IPS-18a (cell line): ENCODE data around the gene UNC80.

ENCODE experiments used
- H3K27ac ChIP-seq: one replicate; pipeline ENCODE4 v1.5.1; 2013; ENCODE audit warnings: low read length
- H3K27me3 ChIP-seq: one replicate; pipeline ENCODE4 v1.6.1; 2013; ENCODE audit warnings: mild to moderate bottlenecking, low read length; ENCODE audit not compliant: control insufficient read depth, insufficient read depth
- H3K36me3 ChIP-seq: one replicate; pipeline ENCODE4 v1.6.1; 2013; ENCODE audit warnings: low read depth, low read length; ENCODE audit not compliant: control insufficient read depth
- H3K4me1 ChIP-seq: one replicate; pipeline ENCODE4 v1.6.1; 2013; ENCODE audit warnings: low read depth, low read length; ENCODE audit not compliant: control insufficient read depth
- H3K4me3 ChIP-seq: one replicate; pipeline ENCODE4 v1.5.1; 2013; ENCODE audit warnings: low read length
- H3K9ac ChIP-seq: one replicate; pipeline ENCODE4 v1.6.1; 2013; ENCODE audit warnings: mild to moderate bottlenecking, low read length, moderate library complexity
- H3K9me3 ChIP-seq: one replicate; pipeline ENCODE4 v1.6.1; 2013; ENCODE audit warnings: low read depth, low read length; ENCODE audit not compliant: control insufficient read depth

UNC80 gene

GRCh38 chr2:209808521-209808920 is 36.9 kb downstream of the UNC80 start:
- H3K27me3 ChIP-seq = no peaks in the 10 kb centered on the region
- no peak overlapping the region for H3K27ac ChIP-seq
- no peak overlapping the region for H3K9ac ChIP-seq
- peaks cover 7% of the 10 kb centered on the region for H3K4me1 ChIP-seq
- H3K36me3 ChIP-seq = no peaks in the 10 kb centered on the region
- no peaks in the 10 kb centered on the region for H3K9me3 ChIP-seq
- H3K4me3 ChIP-seq = no peak overlapping the region

GRCh38 chr2:209809256-209809655 is 37.6 kb downstream of the UNC80 start:
- H3K4me1 ChIP-seq = peaks cover 9% of the 10 kb centered on the region
- no peak overlapping the region for H3K4me3 ChIP-seq
- H3K9me3 ChIP-seq = no peaks in the 10 kb centered on the region
- H3K27ac ChIP-seq = no peak overlapping the region
- H3K27me3 ChIP-seq = no peaks in the 10 kb centered on the region
- no peaks in the 10 kb centered on the region for H3K36me3 ChIP-seq
- H3K9ac ChIP-seq = no peak overlapping the region

GRCh38 chr2:209817844-209818271 is 46.2 kb downstream of the UNC80 start:
- no peaks in the 10 kb centered on the region for H3K36me3 ChIP-seq
- no peaks in the 10 kb centered on the region for H3K27me3 ChIP-seq
- H3K9me3 ChIP-seq = no peaks in the 10 kb centered on the region
- peak overlapping the region; percentile 31 for H3K4me3 ChIP-seq
- H3K4me1 ChIP-seq = peaks cover 26% of the 10 kb centered on the region
- H3K27ac ChIP-seq = peak overlapping the region; percentile 83
- peak overlapping the region; percentile 17 for H3K9ac ChIP-seq

GRCh38 chr2:209818939-209819338 is 47.3 kb downstream of the UNC80 start:
- Histone ChIP-seq H3K9ac (no peak overlapping the region), H3K4me1 (peaks cover 17% of the 10 kb centered on the region), H3K36me3 (no peaks in the 10 kb centered on the region), H3K27ac (peak overlapping the region; percentile 83), H3K9me3 (no peaks in the 10 kb centered on the region), H3K27me3 (no peaks in the 10 kb centered on the region), H3K4me3 (no peak overlapping the region)

- Histone ChIP-seq H3K27me3 (no peaks in the 10 kb centered on the region), H3K9ac (no peak overlapping the region), H3K4me1 (peaks cover 17% of the 10 kb centered on the region), H3K36me3 (no peaks in the 10 kb centered on the region), H3K4me3 (no peak overlapping the region), H3K9me3 (no peaks in the 10 kb centered on the region), H3K27ac (no peak overlapping the region)
These were observed 50.2 kb downstream of the UNC80 start for GRCh38 chr2:209821806-209822205.

GRCh38 chr2:209823484-209823883 is 51.9 kb downstream of the UNC80 start:
- no peaks in the 10 kb centered on the region for H3K36me3 ChIP-seq
- H3K9ac ChIP-seq = no peak overlapping the region
- peaks cover 6% of the 10 kb centered on the region for H3K4me1 ChIP-seq
- H3K27me3 ChIP-seq = no peaks in the 10 kb centered on the region
- H3K4me3 ChIP-seq = no peak overlapping the region
- H3K27ac ChIP-seq = no peak overlapping the region
- no peaks in the 10 kb centered on the region for H3K9me3 ChIP-seq

GRCh38 chr2:209824391-209824790 is 52.8 kb downstream of the UNC80 start:
- Histone ChIP-seq H3K9ac (no peak overlapping the region), H3K27me3 (no peaks in the 10 kb centered on the region), H3K4me1 (no peaks in the 10 kb centered on the region), H3K27ac (no peak overlapping the region), H3K36me3 (no peaks in the 10 kb centered on the region), H3K4me3 (no peak overlapping the region), H3K9me3 (no peaks in the 10 kb centered on the region)

GRCh38 chr2:209830722-209831465 is 59.3 kb downstream of the UNC80 start:
- H3K4me1 ChIP-seq = peaks cover 7% of the 10 kb centered on the region
- H3K9me3 ChIP-seq = no peaks in the 10 kb centered on the region
- H3K27me3 ChIP-seq = no peaks in the 10 kb centered on the region
- no peak overlapping the region for H3K27ac ChIP-seq
- no peaks in the 10 kb centered on the region for H3K36me3 ChIP-seq
- no peak overlapping the region for H3K9ac ChIP-seq
- no peak overlapping the region for H3K4me3 ChIP-seq

GRCh38 chr2:209834767-209835166 is 63.1 kb downstream of the UNC80 start:
- Histone ChIP-seq H3K4me3 (no peak overlapping the region), H3K27ac (no peak overlapping the region), H3K27me3 (no peaks in the 10 kb centered on the region), H3K9me3 (no peaks in the 10 kb centered on the region), H3K4me1 (peaks cover 7% of the 10 kb centered on the region), H3K9ac (no peak overlapping the region), H3K36me3 (no peaks in the 10 kb centered on the region)

- Histone ChIP-seq H3K36me3 (no peaks in the 10 kb centered on the region), H3K27me3 (no peaks in the 10 kb centered on the region), H3K4me1 (no peaks in the 10 kb centered on the region), H3K27ac (no peak overlapping the region), H3K9ac (no peak overlapping the region), H3K4me3 (no peak overlapping the region), H3K9me3 (no peaks in the 10 kb centered on the region)
These were observed 68.8 kb downstream of the UNC80 start for GRCh38 chr2:209840434-209840833.

GRCh38 chr2:209845666-209846065 is 74.0 kb downstream of the UNC80 start:
- no peaks in the 10 kb centered on the region for H3K27me3 ChIP-seq

GRCh38 chr2:209864716-209865295 is 93.2 kb downstream of the UNC80 start:
- Histone ChIP-seq H3K36me3 (no peaks in the 10 kb centered on the region), H3K27me3 (no peaks in the 10 kb centered on the region), H3K27ac (no peak overlapping the region), H3K9ac (no peak overlapping the region), H3K4me3 (no peak overlapping the region), H3K9me3 (peaks cover 5% of the 10 kb centered on the region), H3K4me1 (no peaks in the 10 kb centered on the region)

More at GRCh38 chr2:209845666-209846065, 74.0 kb downstream of the UNC80 start:
- Histone ChIP-seq H3K36me3 (no peaks in the 10 kb centered on the region), H3K4me1 (peaks cover 3% of the 10 kb centered on the region), H3K9me3 (no peaks in the 10 kb centered on the region), H3K9ac (no peak overlapping the region), H3K27ac (no peak overlapping the region), H3K4me3 (no peak overlapping the region)
